Testis (tissue), 2 donors: ENCODE results near the gene BMP10.

Source experiments
- POLR2A ChIP-seq: fragments of 450-650 bp; IDR thresholded peaks from one replicate; pipeline ENCODE4 v1.6.1; 2017; ENCODE audit warnings: antibody characterized with exemption, mild to moderate bottlenecking, moderate library complexity
- TF ChIP-seq, protein P1 (sequence below), 3 experiments: fragments of 450-650 bp in 2 of 3; fragments of 200-600 bp in 1 of 3; sonication (generic) in 1 of 3; IDR thresholded peaks; one replicate each; pipeline ENCODE4 v1.5.1; 2016 to 2019; ENCODE audit warnings: antibody characterized with exemption in 3 of 3, mild to moderate bottlenecking in 2 of 3, moderate library complexity in 1 of 3

DNA sequence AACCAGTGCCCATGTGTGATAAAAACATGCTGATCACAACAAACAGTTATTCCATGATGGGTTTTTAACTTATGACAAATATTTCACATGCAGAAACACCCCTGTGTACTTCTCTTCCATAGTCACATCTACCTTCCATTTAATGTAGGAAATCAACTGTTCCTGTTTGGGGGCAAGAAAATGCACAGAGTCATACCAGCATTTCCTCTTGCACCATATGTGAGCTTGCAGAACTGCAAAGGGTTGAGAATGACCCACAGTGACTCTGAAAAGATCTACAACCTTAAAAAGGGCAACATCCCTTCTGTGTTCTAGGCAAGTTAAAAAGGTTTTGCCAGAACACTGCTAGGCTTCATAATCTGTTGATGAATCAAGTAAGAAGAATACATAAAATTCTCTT, 9.9 kb downstream of the BMP10 start:
- TF ChIP-seq, protein P1, sequence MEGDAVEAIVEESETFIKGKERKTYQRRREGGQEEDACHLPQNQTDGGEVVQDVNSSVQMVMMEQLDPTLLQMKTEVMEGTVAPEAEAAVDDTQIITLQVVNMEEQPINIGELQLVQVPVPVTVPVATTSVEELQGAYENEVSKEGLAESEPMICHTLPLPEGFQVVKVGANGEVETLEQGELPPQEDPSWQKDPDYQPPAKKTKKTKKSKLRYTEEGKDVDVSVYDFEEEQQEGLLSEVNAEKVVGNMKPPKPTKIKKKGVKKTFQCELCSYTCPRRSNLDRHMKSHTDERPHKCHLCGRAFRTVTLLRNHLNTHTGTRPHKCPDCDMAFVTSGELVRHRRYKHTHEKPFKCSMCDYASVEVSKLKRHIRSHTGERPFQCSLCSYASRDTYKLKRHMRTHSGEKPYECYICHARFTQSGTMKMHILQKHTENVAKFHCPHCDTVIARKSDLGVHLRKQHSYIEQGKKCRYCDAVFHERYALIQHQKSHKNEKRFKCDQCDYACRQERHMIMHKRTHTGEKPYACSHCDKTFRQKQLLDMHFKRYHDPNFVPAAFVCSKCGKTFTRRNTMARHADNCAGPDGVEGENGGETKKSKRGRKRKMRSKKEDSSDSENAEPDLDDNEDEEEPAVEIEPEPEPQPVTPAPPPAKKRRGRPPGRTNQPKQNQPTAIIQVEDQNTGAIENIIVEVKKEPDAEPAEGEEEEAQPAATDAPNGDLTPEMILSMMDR (IDR thresholded peaks at IDR 0.05) = no peak
- TF ChIP-seq POLR2A = no peak
